Measurements from ENCODE around the gene PRRG2.
A peak's percentile ranks its signal among the peaks of the same experiment; 100 is the strongest.

Gene PRRG2

GRCh38 chr19:49581007-49581508 is at the start of gene PRRG2:
TSS of gene PRRG2 (plus strand) at chr19:49581316. CDS start at chr19:49583220, 1,904 bp downstream.
- TF ChIP-seq POLR2A (IDR thresholded peaks at IDR 0.05; ENCODE audit: low read length) (no peak), GATA1 (IDR thresholded peaks at IDR 0.05; ENCODE audit: low read depth, low read length) (no peak)
- no peak for DNase-seq

GRCh38 chr19:49533551-49534488 is 47.3 kb upstream of the PRRG2 start:
- TF ChIP-seq GATA1 (IDR thresholded peaks at IDR 0.05; ENCODE audit: low read depth, low read length), result no peak

GRCh38 chr19:49534632-49535385 is 46.3 kb upstream of the PRRG2 start:
- DNase-seq, result no peak
- no peak for TF ChIP-seq GATA1 (IDR thresholded peaks at IDR 0.05; ENCODE audit: low read depth, low read length)
- TF ChIP-seq POLR2A (IDR thresholded peaks at IDR 0.05; ENCODE audit: low read length), result no peak

More at GRCh38 chr19:49533551-49534488, 47.3 kb upstream of the PRRG2 start:
- DNase-seq, result peak; percentile 84 to 90

- TF ChIP-seq GATA1 (IDR thresholded peaks at IDR 0.05; ENCODE audit: low read depth, low read length), result no peak
- TF ChIP-seq POLR2A (IDR thresholded peaks at IDR 0.05; ENCODE audit: low read length), result no peak
These were observed 44.1 kb upstream of the PRRG2 start for GRCh38 chr19:49536921-49537462.

GRCh38 chr19:49538643-49539042 is 42.5 kb upstream of the PRRG2 start:
- TF ChIP-seq GATA1 (IDR thresholded peaks at IDR 0.05; ENCODE audit: low read depth, low read length) (no peak), POLR2A (IDR thresholded peaks at IDR 0.05; ENCODE audit: low read length) (no peak)
- DNase-seq, result no peak

More at GRCh38 chr19:49536921-49537462, 44.1 kb upstream of the PRRG2 start:
- DNase-seq, result no peak

- TF ChIP-seq POLR2A (IDR thresholded peaks at IDR 0.05; ENCODE audit: low read length) (no peak), GATA1 (IDR thresholded peaks at IDR 0.05; ENCODE audit: low read depth, low read length) (no peak)
- DNase-seq, result no peak
These were observed 41.7 kb upstream of the PRRG2 start for GRCh38 chr19:49539192-49539952.

GRCh38 chr19:49541914-49542313 is 39.2 kb upstream of the PRRG2 start:
- no peak for DNase-seq

GRCh38 chr19:49542446-49542845 is 38.7 kb upstream of the PRRG2 start:
- DNase-seq, result no peak
- TF ChIP-seq POLR2A (IDR thresholded peaks at IDR 0.05; ENCODE audit: low read length) (no peak), GATA1 (IDR thresholded peaks at IDR 0.05; ENCODE audit: low read depth, low read length) (no peak)

More at GRCh38 chr19:49541914-49542313, 39.2 kb upstream of the PRRG2 start:
- TF ChIP-seq GATA1 (IDR thresholded peaks at IDR 0.05; ENCODE audit: low read depth, low read length) (no peak), POLR2A (IDR thresholded peaks at IDR 0.05; ENCODE audit: low read length) (no peak)

GRCh38 chr19:49543032-49543431 is 38.1 kb upstream of the PRRG2 start:
- TF ChIP-seq GATA1 (IDR thresholded peaks at IDR 0.05; ENCODE audit: low read depth, low read length), result no peak
- no peak for TF ChIP-seq POLR2A (IDR thresholded peaks at IDR 0.05; ENCODE audit: low read length)
- DNase-seq, result no peak

- TF ChIP-seq GATA1 (IDR thresholded peaks at IDR 0.05; ENCODE audit: low read depth, low read length) (no peak), POLR2A (IDR thresholded peaks at IDR 0.05; ENCODE audit: low read length) (no peak)
- DNase-seq, result no peak
These were observed 37.0 kb upstream of the PRRG2 start for GRCh38 chr19:49544154-49544553.

GRCh38 chr19:49546825-49547565 is 34.1 kb upstream of the PRRG2 start:
- TF ChIP-seq GATA1 (IDR thresholded peaks at IDR 0.05; ENCODE audit: low read depth, low read length) (no peak), POLR2A (IDR thresholded peaks at IDR 0.05; ENCODE audit: low read length) (no peak)
- DNase-seq, result peak; percentile 76 to 90

GRCh38 chr19:49549045-49549444 is 32.1 kb upstream of the PRRG2 start:
- TF ChIP-seq GATA1 (IDR thresholded peaks at IDR 0.05; ENCODE audit: low read depth, low read length), result no peak
- no peak for DNase-seq

GRCh38 chr19:49551531-49551930 is 29.6 kb upstream of the PRRG2 start:
- DNase-seq, result no peak
- TF ChIP-seq GATA1 (IDR thresholded peaks at IDR 0.05; ENCODE audit: low read depth, low read length), result no peak
